ENCODE measurements around the gene IL6.
"Not testable (repeated sequence)": the region's sequence is repeated elsewhere in the genome, so short reads cannot be mapped to it uniquely, and the experiment has no call there.

The IL6 gene

GRCh38 chr7:22771872-22772228 lies 44.9 kb downstream of the IL6 start:
- no peaks in the 10 kb centered on the region for H3K9me3 ChIP-seq (replicated peaks; ENCODE audit: insufficient read depth, low read length)
- no peaks in the 10 kb centered on the region for H3K79me2 ChIP-seq (ENCODE audit: low read length)
- no peaks in the 10 kb centered on the region for H3K9me2 ChIP-seq (replicated peaks; ENCODE audit: insufficient read depth, low read length)
- H3K27ac ChIP-seq (ENCODE audit: low read length): no peak overlapping the region
- no peak for DNase-seq
- no peak overlapping the region for H3K4me3 ChIP-seq (ENCODE audit: low read length)
- no peak overlapping the region for H2AFZ ChIP-seq (ENCODE audit: low read length)
- H3K36me3 ChIP-seq (replicated peaks; ENCODE audit: insufficient read depth, low read length): no peaks in the 10 kb centered on the region
- H3K4me1 ChIP-seq (ENCODE audit: low read length): no peaks in the 10 kb centered on the region
- TF ChIP-seq EZH2phosphoT487 (IDR thresholded peaks at IDR 0.05; ENCODE audit: low read length) (no peak), EZH2 (optimal IDR thresholded peaks at IDR 0.05; ENCODE audit: low read depth, low read length) (no peak), CTCF (IDR thresholded peaks at IDR 0.05; ENCODE audit: low read length) (no peak)
- no peaks in the 10 kb centered on the region; the same call in 1 of the 2 replicates for H3F3A ChIP-seq (ENCODE audit: insufficient read depth, low read length)
- H3K9ac ChIP-seq (ENCODE audit: low read length): no peak overlapping the region
- no peaks in the 10 kb centered on the region for H3K27me3 ChIP-seq (replicated peaks; ENCODE audit: insufficient read depth, low read length)
- H3K4me2 ChIP-seq (ENCODE audit: low read depth, low read length): no peak overlapping the region
- H4K20me1 ChIP-seq (ENCODE audit: insufficient read depth, low read length): no peaks in the 10 kb centered on the region

GRCh38 chr7:22772885-22773284 lies 45.9 kb downstream of the IL6 start:
- no peaks in the 10 kb centered on the region for H3K9me3 ChIP-seq (replicated peaks; ENCODE audit: insufficient read depth, low read length)
- H3K79me2 ChIP-seq (ENCODE audit: low read length): no peaks in the 10 kb centered on the region
- H3K27me3 ChIP-seq (replicated peaks; ENCODE audit: insufficient read depth, low read length): no peaks in the 10 kb centered on the region
- no peak overlapping the region for H2AFZ ChIP-seq (ENCODE audit: low read length)
- H3K4me1 ChIP-seq (ENCODE audit: low read length): no peaks in the 10 kb centered on the region
- H3K9ac ChIP-seq (ENCODE audit: low read length): no peak overlapping the region
- H3K27ac ChIP-seq (ENCODE audit: low read length): no peak overlapping the region
- no peak for DNase-seq
- no peak for TF ChIP-seq EZH2phosphoT487 (IDR thresholded peaks at IDR 0.05; ENCODE audit: low read length)
- TF ChIP-seq EZH2 (optimal IDR thresholded peaks at IDR 0.05; ENCODE audit: low read depth, low read length): no peak
- TF ChIP-seq CTCF (IDR thresholded peaks at IDR 0.05; ENCODE audit: low read length): no peak
- no peaks in the 10 kb centered on the region for H3K9me2 ChIP-seq (replicated peaks; ENCODE audit: insufficient read depth, low read length)
- H3K36me3 ChIP-seq (replicated peaks; ENCODE audit: insufficient read depth, low read length): no peaks in the 10 kb centered on the region
- no peaks in the 10 kb centered on the region; the same call in 1 of the 2 replicates for H3F3A ChIP-seq (ENCODE audit: insufficient read depth, low read length)
- no peaks in the 10 kb centered on the region for H4K20me1 ChIP-seq (ENCODE audit: insufficient read depth, low read length)
- no peak overlapping the region for H3K4me2 ChIP-seq (ENCODE audit: low read depth, low read length)
- H3K4me3 ChIP-seq (ENCODE audit: low read length): no peak overlapping the region

GRCh38 chr7:22776964-22777363 lies 50.0 kb downstream of the IL6 start:
- H4K20me1 ChIP-seq (ENCODE audit: insufficient read depth, low read length): no peaks in the 10 kb centered on the region
- TF ChIP-seq CTCF (IDR thresholded peaks at IDR 0.05; ENCODE audit: low read length) (no peak), EZH2 (optimal IDR thresholded peaks at IDR 0.05; ENCODE audit: low read depth, low read length) (no peak), EZH2phosphoT487 (IDR thresholded peaks at IDR 0.05; ENCODE audit: low read length) (no peak)

GRCh38 chr7:22779730-22780323 lies 52.8 kb downstream of the IL6 start:
- not testable (repeated sequence) for H3K27me3 ChIP-seq (replicated peaks; ENCODE audit: insufficient read depth, low read length); H3K9me2 ChIP-seq (replicated peaks; ENCODE audit: insufficient read depth, low read length); H3K9ac ChIP-seq (ENCODE audit: low read length); H3F3A ChIP-seq (ENCODE audit: insufficient read depth, low read length); H3K27ac ChIP-seq (ENCODE audit: low read length); H3K4me2 ChIP-seq (ENCODE audit: low read depth, low read length); H3K79me2 ChIP-seq (ENCODE audit: low read length); H4K20me1 ChIP-seq (ENCODE audit: insufficient read depth, low read length); H2AFZ ChIP-seq (ENCODE audit: low read length); H3K4me3 ChIP-seq (ENCODE audit: low read length); DNase-seq; H3K36me3 ChIP-seq (replicated peaks; ENCODE audit: insufficient read depth, low read length); H3K9me3 ChIP-seq (replicated peaks; ENCODE audit: insufficient read depth, low read length); H3K4me1 ChIP-seq (ENCODE audit: low read length)

More at GRCh38 chr7:22776964-22777363, 50.0 kb downstream of the IL6 start:
- H3K4me1 ChIP-seq (ENCODE audit: low read length): 0 out of 2 replicates have a peak, but pooled peaks cover 3% of the 10 kb centered on the region
- no peak overlapping the region for H3K4me3 ChIP-seq (ENCODE audit: low read length)
- H3K4me2 ChIP-seq (ENCODE audit: low read depth, low read length): no peak overlapping the region
- no peak overlapping the region for H3K27ac ChIP-seq (ENCODE audit: low read length)
- no peaks in the 10 kb centered on the region for H3K9me3 ChIP-seq (replicated peaks; ENCODE audit: insufficient read depth, low read length)
- no peaks in the 10 kb centered on the region for H3F3A ChIP-seq (ENCODE audit: insufficient read depth, low read length)
- H3K79me2 ChIP-seq (ENCODE audit: low read length): no peaks in the 10 kb centered on the region
- no peak overlapping the region for H2AFZ ChIP-seq (ENCODE audit: low read length)
- H3K9ac ChIP-seq (ENCODE audit: low read length): no peak overlapping the region
- no peaks in the 10 kb centered on the region for H3K9me2 ChIP-seq (replicated peaks; ENCODE audit: insufficient read depth, low read length)
- no peak for DNase-seq
- no peaks in the 10 kb centered on the region for H3K36me3 ChIP-seq (replicated peaks; ENCODE audit: insufficient read depth, low read length)
- H3K27me3 ChIP-seq (replicated peaks; ENCODE audit: insufficient read depth, low read length): no peaks in the 10 kb centered on the region

All from MM.1S (cell line).